Measurements from ENCODE around the gene FGF14.
"Not testable (repeated sequence)": the region's sequence is repeated elsewhere in the genome, so short reads cannot be mapped to it uniquely, and the experiment has no call there.

FGF14 gene

GRCh38 chr13:102136735-102137296, 265.0 kb downstream of the FGF14 start:
- no peak for DNase-seq (ENCODE audit: low read depth in 3 of 3)

- DNase-seq (ENCODE audit: low read depth in 3 of 3), result no peak
These were observed 269.0 kb downstream of the FGF14 start for GRCh38 chr13:102132777-102133295.

GRCh38 chr13:102131246-102131645, 270.6 kb downstream of the FGF14 start:
- no peak for DNase-seq (ENCODE audit: low read depth in 3 of 3)

GRCh38 chr13:102128216-102128810, 273.5 kb downstream of the FGF14 start:
- DNase-seq (ENCODE audit: low read depth in 3 of 3), result no peak

GRCh38 chr13:102127153-102127552, 274.7 kb downstream of the FGF14 start:
- DNase-seq (ENCODE audit: low read depth in 3 of 3), result no peak

GRCh38 chr13:102122147-102122546, 279.7 kb downstream of the FGF14 start:
- no peak for DNase-seq (ENCODE audit: low read depth in 3 of 3)

GRCh38 chr13:102117175-102117831, 284.5 kb downstream of the FGF14 start:
- DNase-seq (ENCODE audit: low read depth in 3 of 3), result no peak

- no peak for DNase-seq (ENCODE audit: low read depth in 3 of 3)
These were observed 298.4 kb downstream of the FGF14 start for GRCh38 chr13:102103469-102103868.

- DNase-seq (ENCODE audit: low read depth in 3 of 3), result no peak
These were observed 301.6 kb downstream of the FGF14 start for GRCh38 chr13:102100234-102100633.

- no peak for DNase-seq (ENCODE audit: low read depth in 3 of 3)
These were observed 304.1 kb downstream of the FGF14 start for GRCh38 chr13:102097708-102098107.

GRCh38 chr13:102093288-102093687, 308.6 kb downstream of the FGF14 start:
- not testable (repeated sequence) for DNase-seq (ENCODE audit: low read depth in 3 of 3)

GRCh38 chr13:102091231-102091630, 310.6 kb downstream of the FGF14 start:
- DNase-seq (ENCODE audit: low read depth in 3 of 3), result no peak

- DNase-seq (ENCODE audit: low read depth in 3 of 3), result no peak
These were observed 311.3 kb downstream of the FGF14 start for GRCh38 chr13:102090532-102090931.

- DNase-seq (ENCODE audit: low read depth in 3 of 3), result no peak
These were observed 312.1 kb downstream of the FGF14 start for GRCh38 chr13:102089722-102090121.

- DNase-seq (ENCODE audit: low read depth in 3 of 3), result no peak
These were observed 312.7 kb downstream of the FGF14 start for GRCh38 chr13:102089177-102089576.

GRCh38 chr13:102073251-102073650, 328.6 kb downstream of the FGF14 start:
- DNase-seq (ENCODE audit: low read depth in 3 of 3), result no peak

- DNase-seq (ENCODE audit: low read depth in 3 of 3), result no peak
These were observed 330.1 kb downstream of the FGF14 start for GRCh38 chr13:102071711-102072110.

GRCh38 chr13:102068323-102068722, 333.5 kb downstream of the FGF14 start:
- not testable (repeated sequence) for DNase-seq (ENCODE audit: low read depth in 3 of 3)

GRCh38 chr13:102055090-102055779, 346.6 kb downstream of the FGF14 start:
- no peak for DNase-seq (ENCODE audit: low read depth in 3 of 3)

- no peak for DNase-seq (ENCODE audit: low read depth in 3 of 3)
These were observed 352.0 kb downstream of the FGF14 start for GRCh38 chr13:102049853-102050252.

GRCh38 chr13:102045731-102046130, 356.1 kb downstream of the FGF14 start:
- DNase-seq (ENCODE audit: low read depth in 3 of 3), result no peak

GRCh38 chr13:102042746-102043145, 359.1 kb downstream of the FGF14 start:
- DNase-seq (ENCODE audit: low read depth in 3 of 3), result no peak

GRCh38 chr13:102041544-102041943, 360.3 kb downstream of the FGF14 start:
- DNase-seq (ENCODE audit: low read depth in 3 of 3), result no peak
